ENCODE data around the gene IL1R2. TPM values are rescaled to one million over a fixed set of nuclear protein-coding genes. Genes with fewer than 3 reads are reported as not detected.

Gene IL1R2
- total RNA-seq, 4 donors from 2014 or later = 2.9 to 8.2 (median 4.9) TPM

DNA sequence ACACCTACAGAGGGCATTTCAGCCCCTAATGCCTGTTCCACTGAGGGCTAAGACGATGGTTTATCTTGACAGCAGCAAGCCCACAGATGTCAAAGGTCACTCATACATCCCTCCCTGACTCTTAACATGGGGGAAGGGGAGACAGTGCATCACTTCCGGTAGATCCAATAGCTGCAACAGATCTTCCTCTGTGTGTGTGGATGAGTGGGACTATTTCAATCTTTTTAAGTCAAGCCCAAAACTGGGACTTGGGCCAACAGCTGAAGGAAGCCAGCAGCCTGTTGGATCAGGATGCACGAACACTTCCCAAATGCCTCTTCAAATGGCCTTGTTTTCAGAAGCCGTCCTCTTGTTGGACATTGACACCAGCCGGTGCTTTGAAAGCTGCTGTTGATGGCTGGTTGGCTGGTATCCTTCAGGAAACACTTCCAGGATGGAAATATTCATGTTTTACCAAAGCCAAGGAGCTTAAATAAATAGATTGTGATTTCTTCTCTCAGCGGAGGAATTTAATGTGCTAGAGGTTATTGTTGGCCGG is 59.2 kb downstream of the IL1R2 start:
- H3K27me3 ChIP-seq = no peaks in the 10 kb centered on the region
- H3K36me3 ChIP-seq = no peaks in the 10 kb centered on the region
- peak; percentile 89 to 90 for DNase-seq
- H3K9me3 ChIP-seq = no peaks in the 10 kb centered on the region
- H3K4me3 ChIP-seq = no peak overlapping the region
- intact Hi-C loops (cut with DNase I; ENCODE audit: low total_unique reads) = no loop called here
- no peak for TF ChIP-seq POLR2A (IDR thresholded peaks at IDR 0.05)
- TF ChIP-seq, protein P1, sequence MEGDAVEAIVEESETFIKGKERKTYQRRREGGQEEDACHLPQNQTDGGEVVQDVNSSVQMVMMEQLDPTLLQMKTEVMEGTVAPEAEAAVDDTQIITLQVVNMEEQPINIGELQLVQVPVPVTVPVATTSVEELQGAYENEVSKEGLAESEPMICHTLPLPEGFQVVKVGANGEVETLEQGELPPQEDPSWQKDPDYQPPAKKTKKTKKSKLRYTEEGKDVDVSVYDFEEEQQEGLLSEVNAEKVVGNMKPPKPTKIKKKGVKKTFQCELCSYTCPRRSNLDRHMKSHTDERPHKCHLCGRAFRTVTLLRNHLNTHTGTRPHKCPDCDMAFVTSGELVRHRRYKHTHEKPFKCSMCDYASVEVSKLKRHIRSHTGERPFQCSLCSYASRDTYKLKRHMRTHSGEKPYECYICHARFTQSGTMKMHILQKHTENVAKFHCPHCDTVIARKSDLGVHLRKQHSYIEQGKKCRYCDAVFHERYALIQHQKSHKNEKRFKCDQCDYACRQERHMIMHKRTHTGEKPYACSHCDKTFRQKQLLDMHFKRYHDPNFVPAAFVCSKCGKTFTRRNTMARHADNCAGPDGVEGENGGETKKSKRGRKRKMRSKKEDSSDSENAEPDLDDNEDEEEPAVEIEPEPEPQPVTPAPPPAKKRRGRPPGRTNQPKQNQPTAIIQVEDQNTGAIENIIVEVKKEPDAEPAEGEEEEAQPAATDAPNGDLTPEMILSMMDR (IDR thresholded peaks at IDR 0.05) = no peak
- H3K27ac ChIP-seq = peak overlapping the region; percentile 67 to 70
- peaks cover 8 to 14% of the 10 kb centered on the region in 2 donors for H3K4me1 ChIP-seq

DNA sequence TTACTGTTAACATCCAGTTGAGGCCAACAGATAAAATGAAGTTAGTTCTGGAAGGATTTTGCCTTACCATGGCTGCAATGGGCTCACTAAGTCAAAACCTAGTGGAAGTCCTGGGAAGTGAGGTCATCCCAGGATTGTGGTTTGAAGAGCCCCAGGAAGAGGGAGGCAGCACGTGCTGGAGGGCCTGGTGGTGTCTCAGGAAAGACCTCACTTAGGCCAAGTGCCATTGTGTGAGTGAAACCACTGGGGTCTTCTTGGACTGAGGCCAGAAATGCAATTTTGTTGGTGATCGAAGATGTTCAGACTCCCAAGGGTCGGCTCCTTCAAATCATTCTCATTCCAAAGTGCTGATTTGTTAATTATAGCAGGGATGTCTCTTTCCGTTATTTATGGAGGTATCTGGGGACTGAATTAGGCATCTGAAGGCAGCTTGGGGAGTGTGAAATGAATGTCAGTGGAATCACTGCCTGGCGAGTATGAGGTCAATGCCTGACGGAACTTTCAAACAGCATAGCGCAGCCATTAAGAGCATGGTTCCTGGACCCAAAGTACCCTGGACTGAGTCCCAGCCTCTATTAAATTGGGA is 60.0 kb downstream of the IL1R2 start:
- peaks cover 8 to 14% of the 10 kb centered on the region in 2 donors for H3K4me1 ChIP-seq
- TF ChIP-seq, protein P1 (IDR thresholded peaks at IDR 0.05) = no peak
- TF ChIP-seq POLR2A (IDR thresholded peaks at IDR 0.05) = no peak
- intact Hi-C loops (cut with DNase I; ENCODE audit: low total_unique reads) = no loop called here

DNA sequence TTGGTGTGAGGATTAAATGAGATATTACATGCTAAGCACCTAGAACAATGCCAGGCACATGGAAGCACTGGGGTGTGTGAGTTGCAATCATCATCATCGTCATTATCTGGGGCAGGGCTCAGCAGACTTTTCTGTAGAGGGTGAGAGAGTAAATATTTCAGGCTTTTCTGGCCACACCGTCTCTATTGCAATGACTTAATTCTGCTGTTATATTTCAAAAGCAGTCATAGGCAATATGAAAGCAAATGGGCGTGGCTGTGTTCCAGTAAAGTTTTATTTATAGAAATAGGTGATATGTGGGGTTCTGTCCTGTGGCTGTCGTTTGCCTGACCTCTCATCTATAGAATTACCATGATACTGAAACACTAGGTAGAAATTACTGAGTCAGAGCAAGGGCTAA is 60.6 kb downstream of the IL1R2 start:
- H3K27me3 ChIP-seq = no peaks in the 10 kb centered on the region
- no peaks in the 10 kb centered on the region for H3K9me3 ChIP-seq
- no peak overlapping the region for H3K4me3 ChIP-seq
- H3K36me3 ChIP-seq = no peaks in the 10 kb centered on the region
- peak overlapping the region; percentile 67 to 70 for H3K27ac ChIP-seq
- no peak for DNase-seq
- TF ChIP-seq POLR2A (IDR thresholded peaks at IDR 0.05) = no peak
- TF ChIP-seq, protein P1 (IDR thresholded peaks at IDR 0.05) = no peak
- intact Hi-C loops (cut with DNase I; ENCODE audit: low total_unique reads) = no loop called here
- H3K4me1 ChIP-seq = peaks cover 8 to 14% of the 10 kb centered on the region in 2 donors

More for the DNA sequence above, 60.0 kb downstream of the IL1R2 start:
- H3K4me3 ChIP-seq = no peak overlapping the region
- peak overlapping the region; percentile 67 to 70 for H3K27ac ChIP-seq
- H3K27me3 ChIP-seq = no peaks in the 10 kb centered on the region
- H3K36me3 ChIP-seq = no peaks in the 10 kb centered on the region
- DNase-seq = no peak
- H3K9me3 ChIP-seq = no peaks in the 10 kb centered on the region

DNA sequence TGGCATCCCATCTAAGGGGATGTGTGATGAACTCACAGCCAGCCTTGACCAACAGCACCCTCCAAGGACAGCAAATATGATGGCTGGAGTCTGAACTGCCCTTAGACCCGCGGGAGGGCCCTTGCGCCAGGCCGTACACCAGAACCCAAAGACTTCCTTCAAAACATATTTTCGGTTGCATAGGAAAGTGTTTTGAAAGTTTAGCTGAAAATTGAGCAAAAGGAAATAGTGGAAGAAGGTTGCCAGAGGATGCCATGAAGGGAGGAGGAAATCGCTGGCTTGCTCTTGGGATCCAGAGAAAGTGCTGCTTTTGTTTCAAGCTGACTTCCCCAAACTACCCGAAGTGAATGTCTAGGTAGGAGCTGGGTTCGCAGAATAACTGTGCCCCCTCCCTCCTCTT is 61.3 kb downstream of the IL1R2 start:
- no peak for DNase-seq
- intact Hi-C loops (cut with DNase I; ENCODE audit: low total_unique reads) = no loop called here
- Histone ChIP-seq H3K4me3 (no peak overlapping the region), H3K27ac (peak overlapping the region in 1 of 2 donors; percentile 67), H3K27me3 (no peaks in the 10 kb centered on the region), H3K9me3 (no peaks in the 10 kb centered on the region), H3K36me3 (no peaks in the 10 kb centered on the region), H3K4me1 (peaks cover 8 to 14% of the 10 kb centered on the region in 2 donors)
- TF ChIP-seq POLR2A (IDR thresholded peaks at IDR 0.05) = no peak
- TF ChIP-seq, protein P1 (IDR thresholded peaks at IDR 0.05) = no peak

DNA sequence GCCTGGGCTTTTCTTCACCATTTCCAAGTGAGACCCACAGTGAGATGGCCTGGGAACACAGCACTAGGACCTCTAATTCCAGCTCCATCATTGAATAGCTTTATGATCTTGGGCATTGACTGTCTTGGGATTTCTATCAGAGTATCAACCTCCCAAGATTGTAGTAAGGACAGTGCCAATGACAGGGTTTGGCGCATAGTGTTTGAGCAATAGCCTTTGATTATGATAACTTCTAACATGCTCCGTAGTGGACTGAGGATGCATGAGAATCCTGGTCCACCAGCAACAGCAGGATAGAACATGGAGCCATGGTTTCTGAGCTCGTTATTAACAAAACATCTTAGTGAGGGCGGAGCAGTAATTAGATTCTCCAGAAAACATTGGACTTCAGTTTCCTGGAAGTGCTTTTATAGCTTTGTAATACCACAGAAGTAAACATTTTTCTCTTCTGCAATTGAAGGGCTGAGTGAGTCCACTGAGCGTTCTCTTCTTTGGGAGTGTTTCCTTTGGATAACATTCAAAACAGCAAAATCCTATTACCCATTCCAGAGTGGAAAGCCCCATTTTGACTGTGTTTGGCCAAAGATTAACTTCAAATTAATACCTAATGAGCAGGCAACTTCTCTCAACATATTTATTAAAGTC is 63.7 kb downstream of the IL1R2 start:
- no peaks in the 10 kb centered on the region for H3K27me3 ChIP-seq
- H3K9me3 ChIP-seq = no peaks in the 10 kb centered on the region
- TF ChIP-seq POLR2A (IDR thresholded peaks at IDR 0.05) = no peak
- TF ChIP-seq, protein P1 (IDR thresholded peaks at IDR 0.05) = no peak
- DNase-seq = no peak
- H3K27ac ChIP-seq = peak overlapping the region; percentile 5 to 60
- intact Hi-C loops (cut with DNase I; ENCODE audit: low total_unique reads) = no loop called here
- H3K36me3 ChIP-seq = no peaks in the 10 kb centered on the region
- no peak overlapping the region for H3K4me3 ChIP-seq
- peaks cover 0 to 7% of the 10 kb centered on the region in 2 donors for H3K4me1 ChIP-seq
